CD8-positive, alpha-beta memory T cell (primary cell): ENCODE measurements around the gene SPRY1. TPM values are rescaled to one million over a fixed set of nuclear protein-coding genes. Genes with fewer than 3 reads are reported as not detected.

Experiments
- CTCF ChIA-PET: fragments of 350-600 bp; sonication (Branson Sonifier 250); formaldehyde crosslinking; loops from one replicate; lab custom pipeline; 2021; ENCODE audit warnings: antibody characterized with exemption; lab: Charles Lee
- POLR2A ChIA-PET: fragments of 350-600 bp; sonication (Branson Sonifier 250); formaldehyde crosslinking; loops from one replicate; lab custom pipeline; 2021; ENCODE audit warnings: antibody characterized with exemption; lab: Charles Lee
- DNase-seq, 5 donors: peaks; one replicate each; pipeline versions ENCODE4 v3.0.0 to v3.0.0-alpha.2; 2020 to 2022; ENCODE audit warnings: mixed read lengths in 1 of 5
- H3K27ac ChIP-seq: one replicate; pipeline ENCODE4 v1.7.0; 2013; ENCODE audit warnings: low read depth, mild to moderate bottlenecking, low read length, moderate library complexity
- H3K27me3 ChIP-seq: 2 replicates; pipeline ENCODE4 v1.7.0; 2013; ENCODE audit warnings: low read length, mild to moderate bottlenecking; ENCODE audit not compliant: insufficient read depth, poor library complexity, severe bottlenecking
- H3K36me3 ChIP-seq: 2 replicates; pipeline ENCODE4 v1.7.0; 2013; ENCODE audit warnings: mild to moderate bottlenecking, low read length, moderate library complexity; ENCODE audit not compliant: insufficient read depth
- H3K4me1 ChIP-seq: 2 replicates; pipeline ENCODE4 v1.7.0; 2013; ENCODE audit warnings: mild to moderate bottlenecking, low read length, moderate library complexity; ENCODE audit not compliant: insufficient read depth
- H3K4me3 ChIP-seq: 2 replicates; pipeline ENCODE4 v1.7.0; 2013; ENCODE audit warnings: mild to moderate bottlenecking, low read length
- H3K9me3 ChIP-seq: 2 replicates; pipeline ENCODE4 v1.7.0; 2013; ENCODE audit warnings: mild to moderate bottlenecking, low read length
- H3K27ac Mint-ChIP-seq, 8 donors: one replicate each; pipeline ENCODE4 v1.8.0; 2020 to 2021; ENCODE audit warnings: mixed read lengths in 8 of 8, mild to moderate bottlenecking in 6 of 8, inconsistent platforms in 3 of 8, moderate library complexity in 3 of 8
- H3K27me3 Mint-ChIP-seq, 2 donors: one replicate each; pipeline ENCODE4 v1.8.0; 2020 to 2021; ENCODE audit warnings: mixed read lengths in 2 of 2, mild to moderate bottlenecking in 1 of 2, moderate library complexity in 1 of 2
- H3K36me3 Mint-ChIP-seq, 3 donors: one replicate each; pipeline ENCODE4 v1.8.0; 2020 to 2021; ENCODE audit warnings: mixed read lengths in 3 of 3, inconsistent platforms in 1 of 3, mild to moderate bottlenecking in 1 of 3
- H3K4me1 Mint-ChIP-seq, 3 donors: one replicate each; pipeline ENCODE4 v1.8.0; 2020 to 2021; ENCODE audit warnings: mixed read lengths in 3 of 3, inconsistent platforms in 1 of 3, mild to moderate bottlenecking in 1 of 3
- H3K4me3 Mint-ChIP-seq, 7 donors: one replicate each; pipeline ENCODE4 v1.8.0; 2020 to 2021; ENCODE audit warnings: mixed read lengths in 7 of 7, mild to moderate bottlenecking in 6 of 7, moderate library complexity in 4 of 7, inconsistent platforms in 2 of 7
- H3K9me3 Mint-ChIP-seq, 5 donors: one replicate each; pipeline ENCODE4 v1.8.0; 2020 to 2022; ENCODE audit warnings: mixed read lengths in 5 of 5, mild to moderate bottlenecking in 3 of 5, moderate library complexity in 2 of 5, inconsistent platforms in 1 of 5
- polyA plus RNA-seq: library from polyadenylated mRNA; unstranded; fragments of 300-500 nt; fragmentation: Illumina TruSeq; gene quantifications from one replicate; pipeline ENCODE4 v1.2.3, GENCODE V29; 2021
- total RNA-seq, 2 experiments: library from RNA; stranded (reverse); gene quantifications; one replicate each; pipeline ENCODE4 v1.2.3, GENCODE V29; 2021

Gene SPRY1
- total and polyA plus RNA-seq, 3 experiments from 2014 or later = 27.2 to 40.8 (median 40.6) TPM

- Mint-ChIP-seq H3K27me3 (peaks cover 2 to 14% of the 10 kb centered on the region in 2 donors), H3K36me3 (no peaks in the 10 kb centered on the region), H3K4me1 (peaks cover 0 to 9% (median 2%) of the 10 kb centered on the region in 3 donors), H3K4me3 (no peak overlapping the region), H3K9me3 (no peaks in the 10 kb centered on the region), H3K27ac (no peak overlapping the region)
- H3K4me3 ChIP-seq = no peak overlapping the region
- no peaks in the 10 kb centered on the region for H3K36me3 ChIP-seq
- no peaks in the 10 kb centered on the region for H3K4me1 ChIP-seq
- H3K27me3 ChIP-seq = no peaks in the 10 kb centered on the region
- no peaks in the 10 kb centered on the region for H3K9me3 ChIP-seq
- ChIA-PET POLR2A (no interaction called here), CTCF (no interaction called here)
- H3K27ac ChIP-seq = no peak overlapping the region
- DNase-seq = no peak
These were observed 44.2 kb upstream of the SPRY1 start for GRCh38 chr4:123352240-123352945.

- Histone ChIP-seq H3K36me3 (no peaks in the 10 kb centered on the region), H3K4me3 (no peak overlapping the region), H3K9me3 (no peaks in the 10 kb centered on the region), H3K27me3 (no peaks in the 10 kb centered on the region), H3K4me1 (no peaks in the 10 kb centered on the region), H3K27ac (no peak overlapping the region)
- Mint-ChIP-seq H3K4me1 (peaks cover 0 to 9% (median 2%) of the 10 kb centered on the region in 3 donors), H3K27ac (no peak overlapping the region), H3K4me3 (no peak overlapping the region), H3K9me3 (no peaks in the 10 kb centered on the region), H3K36me3 (no peaks in the 10 kb centered on the region), H3K27me3 (peaks cover under 1 to 14% of the 10 kb centered on the region in 2 donors)
- CTCF ChIA-PET = no interaction called here
- DNase-seq = no peak
- POLR2A ChIA-PET = no interaction called here
These were observed 43.6 kb upstream of the SPRY1 start for GRCh38 chr4:123352966-123353365.

- Histone ChIP-seq H3K4me1 (no peaks in the 10 kb centered on the region), H3K4me3 (no peak overlapping the region), H3K27ac (no peak overlapping the region), H3K36me3 (no peaks in the 10 kb centered on the region), H3K27me3 (no peaks in the 10 kb centered on the region), H3K9me3 (no peaks in the 10 kb centered on the region)
- DNase-seq = no peak
- POLR2A ChIA-PET = no interaction called here
- Mint-ChIP-seq H3K36me3 (no peaks in the 10 kb centered on the region), H3K27ac (peak overlapping the region in 1 of 8 donors; percentile 26), H3K27me3 (peaks cover 0 to 17% of the 10 kb centered on the region in 2 donors), H3K4me1 (peaks cover 0 to 9% (median 2%) of the 10 kb centered on the region in 3 donors), H3K4me3 (no peak overlapping the region), H3K9me3 (no peaks in the 10 kb centered on the region)
- CTCF ChIA-PET = no interaction called here
These were observed 42.9 kb upstream of the SPRY1 start for GRCh38 chr4:123353656-123354055.

- H3K27ac Mint-ChIP-seq = peak overlapping the region in 1 of 8 donors; percentile 49
- no peak overlapping the region for H3K4me3 Mint-ChIP-seq
- H3K27me3 Mint-ChIP-seq = peaks cover 0 to 20% of the 10 kb centered on the region in 2 donors
- no peaks in the 10 kb centered on the region for H3K9me3 Mint-ChIP-seq
- no peak overlapping the region for H3K27ac ChIP-seq
- no peaks in the 10 kb centered on the region for H3K9me3 ChIP-seq
- H3K27me3 ChIP-seq = no peaks in the 10 kb centered on the region
- CTCF ChIA-PET = no interaction called here
- H3K4me3 ChIP-seq = no peak overlapping the region
- DNase-seq = no peak
- no peaks in the 10 kb centered on the region for H3K4me1 ChIP-seq
- H3K36me3 Mint-ChIP-seq = peaks cover 0 to 4% (median 0%) of the 10 kb centered on the region in 3 donors
- peaks cover 0 to 9% (median 2%) of the 10 kb centered on the region in 3 donors for H3K4me1 Mint-ChIP-seq
- no peaks in the 10 kb centered on the region for H3K36me3 ChIP-seq
- POLR2A ChIA-PET = no interaction called here
These were observed 41.9 kb upstream of the SPRY1 start for GRCh38 chr4:123354701-123355100.

- ChIA-PET CTCF (no interaction called here), POLR2A (no interaction called here)
- peaks cover 0 to 9% (median 2%) of the 10 kb centered on the region in 3 donors for H3K4me1 Mint-ChIP-seq
- Histone ChIP-seq H3K4me3 (no peak overlapping the region), H3K27me3 (no peaks in the 10 kb centered on the region), H3K9me3 (no peaks in the 10 kb centered on the region), H3K27ac (no peak overlapping the region), H3K36me3 (no peaks in the 10 kb centered on the region), H3K4me1 (no peaks in the 10 kb centered on the region)
- H3K27ac Mint-ChIP-seq = no peak overlapping the region
- H3K27me3 Mint-ChIP-seq = peaks cover 0 to 22% of the 10 kb centered on the region in 2 donors
- H3K9me3 Mint-ChIP-seq = no peaks in the 10 kb centered on the region
- DNase-seq = no peak
- H3K4me3 Mint-ChIP-seq = no peak overlapping the region
- H3K36me3 Mint-ChIP-seq = peaks cover 0 to 4% (median 0%) of the 10 kb centered on the region in 3 donors
These were observed 39.7 kb upstream of the SPRY1 start for GRCh38 chr4:123356921-123357320.

- H3K4me1 Mint-ChIP-seq = no peaks in the 10 kb centered on the region
- H3K27ac Mint-ChIP-seq = peak overlapping the region in 1 of 8 donors; percentile 95
- H3K27me3 Mint-ChIP-seq = peaks cover 0 to 22% of the 10 kb centered on the region in 2 donors
- H3K9me3 Mint-ChIP-seq = no peaks in the 10 kb centered on the region
- Histone ChIP-seq H3K36me3 (no peaks in the 10 kb centered on the region), H3K4me1 (no peaks in the 10 kb centered on the region), H3K9me3 (no peaks in the 10 kb centered on the region), H3K27me3 (no peaks in the 10 kb centered on the region), H3K27ac (no peak overlapping the region), H3K4me3 (no peak overlapping the region)
- ChIA-PET CTCF (no interaction called here), POLR2A (no interaction called here)
- peak overlapping the region in 1 of 7 donors; percentile 13 for H3K4me3 Mint-ChIP-seq
- no peak for DNase-seq
- H3K36me3 Mint-ChIP-seq = peaks cover 0 to 4% (median 0%) of the 10 kb centered on the region in 3 donors
These were observed 36.9 kb upstream of the SPRY1 start for GRCh38 chr4:123359449-123360315.

- Histone ChIP-seq H3K36me3 (no peaks in the 10 kb centered on the region), H3K27ac (no peak overlapping the region), H3K4me3 (no peak overlapping the region), H3K27me3 (no peaks in the 10 kb centered on the region), H3K9me3 (no peaks in the 10 kb centered on the region), H3K4me1 (no peaks in the 10 kb centered on the region)
- peaks cover 0 to 19% of the 10 kb centered on the region in 2 donors for H3K27me3 Mint-ChIP-seq
- H3K36me3 Mint-ChIP-seq = peaks cover 0 to 4% (median 0%) of the 10 kb centered on the region in 3 donors
- DNase-seq = no peak
- H3K9me3 Mint-ChIP-seq = no peaks in the 10 kb centered on the region
- H3K4me3 Mint-ChIP-seq = no peak overlapping the region
- no peak overlapping the region for H3K27ac Mint-ChIP-seq
- no peaks in the 10 kb centered on the region for H3K4me1 Mint-ChIP-seq
- ChIA-PET POLR2A (no interaction called here), CTCF (no interaction called here)
These were observed 35.3 kb upstream of the SPRY1 start for GRCh38 chr4:123361195-123361861.
